Endometrial microvascular endothelial cells (primary cell): ENCODE results near the gene AKAP3. TPM values are rescaled to one million over a fixed set of nuclear protein-coding genes. Genes with fewer than 3 reads are reported as not detected.

Experiments
- in situ Hi-C: cut with HindIII; loops from 2 replicates; pipeline ENCODE4 v1.10.0; 2017; ENCODE audit warnings: low sequenced_read_pairs, low pct_unique_long_range_greater_than_20kb; ENCODE audit errors: inconsistent ontology term
- total RNA-seq: library from RNA; depleted of rRNA; stranded (reverse); fragments of >200 nt; gene quantifications from one replicate; pipeline ENCODE4 v1.2.3, GENCODE V29; 2015; ENCODE audit errors: inconsistent ontology term

AKAP3 gene
- total RNA-seq, 1 donor from 2014 or later, result 0.09 TPM

- in situ Hi-C loops, result no loop called here
These were observed 44.1 kb downstream of the AKAP3 start for GRCh38 chr12:4604684-4605193.

GRCh38 chr12:4603946-4604345, 44.9 kb downstream of the AKAP3 start:
- in situ Hi-C loops, result no loop called here

GRCh38 chr12:4603421-4603820, 45.4 kb downstream of the AKAP3 start:
- in situ Hi-C loops, result no loop called here

- in situ Hi-C loops, result no loop called here
These were observed 53.0 kb downstream of the AKAP3 start for GRCh38 chr12:4595881-4596280.

GRCh38 chr12:4591180-4591687, 57.6 kb downstream of the AKAP3 start:
- in situ Hi-C loops, result no loop called here

GRCh38 chr12:4589941-4590340, 58.9 kb downstream of the AKAP3 start:
- in situ Hi-C loops, result no loop called here

GRCh38 chr12:4588916-4589315, 59.9 kb downstream of the AKAP3 start:
- in situ Hi-C loops, result no loop called here

- in situ Hi-C loops, result no loop called here
These were observed 61.7 kb downstream of the AKAP3 start for GRCh38 chr12:4587108-4587507.

GRCh38 chr12:4586500-4586899, 62.4 kb downstream of the AKAP3 start:
- in situ Hi-C loops, result no loop called here

GRCh38 chr12:4584896-4585295, 64.0 kb downstream of the AKAP3 start:
- in situ Hi-C loops, result no loop called here

- in situ Hi-C loops, result no loop called here
These were observed 64.6 kb downstream of the AKAP3 start for GRCh38 chr12:4584281-4584680.

- in situ Hi-C loops, result no loop called here
These were observed 68.6 kb downstream of the AKAP3 start for GRCh38 chr12:4580281-4580688.

- in situ Hi-C loops, result no loop called here
These were observed 69.3 kb downstream of the AKAP3 start for GRCh38 chr12:4579305-4580102.

GRCh38 chr12:4572680-4573079, 76.2 kb downstream of the AKAP3 start:
- in situ Hi-C loops, result no loop called here

GRCh38 chr12:4569261-4569660, 79.6 kb downstream of the AKAP3 start:
- in situ Hi-C loops, result no loop called here

- in situ Hi-C loops, result no loop called here
These were observed 81.6 kb downstream of the AKAP3 start for GRCh38 chr12:4567073-4567881.

GRCh38 chr12:4566474-4566873, 82.4 kb downstream of the AKAP3 start:
- in situ Hi-C loops, result no loop called here
